ENCODE data around the gene MBOAT2. TPM values are rescaled to one million over a fixed set of nuclear protein-coding genes. Genes with fewer than 3 reads are reported as not detected.

Gene MBOAT2
- total and polyA plus RNA-seq, 2 experiments from 2014 or later: 15.9 to 22.7 TPM

DNA sequence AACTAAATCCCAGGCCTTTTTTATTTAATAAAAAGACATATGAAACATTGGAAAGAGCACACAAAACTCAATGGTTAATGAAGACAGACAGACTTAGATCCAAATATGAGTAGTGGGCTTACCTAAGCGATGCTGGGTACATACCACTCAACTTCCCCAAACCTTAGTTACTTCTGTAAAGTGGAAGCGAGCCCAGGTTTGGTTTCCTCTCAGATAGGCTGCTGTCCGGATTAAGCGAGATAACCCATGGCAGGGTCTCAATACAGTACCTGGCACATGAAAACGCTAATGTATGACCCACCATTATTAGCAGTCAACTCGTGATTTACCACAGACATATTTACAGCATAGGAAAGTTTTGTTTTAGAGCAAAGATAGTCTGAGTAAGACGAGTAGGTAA, 21.6 kb downstream of the MBOAT2 start:
- no peak overlapping the region for H3K4me3 ChIP-seq
- H3K27ac ChIP-seq (ENCODE audit: low read depth): no peak overlapping the region
- H3K27me3 Mint-ChIP-seq (ENCODE audit: insufficient read depth, low read depth, poor library complexity): peaks cover 2% of the 10 kb centered on the region
- H3K4me1 Mint-ChIP-seq: peaks cover 37% of the 10 kb centered on the region
- TF ChIP-seq NANOG (IDR thresholded peaks at IDR 0.05; ENCODE audit: borderline replicate concordance) (no peak), STAT1 (IDR thresholded peaks at IDR 0.05; ENCODE audit: unreplicated experiment) (no peak), EZH2phosphoT487 (IDR thresholded peaks at IDR 0.05; ENCODE audit: unreplicated experiment) (no peak), POLR2AphosphoS5 (IDR thresholded peaks at IDR 0.05; ENCODE audit: low read depth) (no peak), ETS1 (IDR thresholded peaks at IDR 0.05) (no peak), ZNF114 (CRISPR knock-in tag; IDR thresholded peaks at IDR 0.05) (no peak)
- TF ChIP-seq, protein P1, sequence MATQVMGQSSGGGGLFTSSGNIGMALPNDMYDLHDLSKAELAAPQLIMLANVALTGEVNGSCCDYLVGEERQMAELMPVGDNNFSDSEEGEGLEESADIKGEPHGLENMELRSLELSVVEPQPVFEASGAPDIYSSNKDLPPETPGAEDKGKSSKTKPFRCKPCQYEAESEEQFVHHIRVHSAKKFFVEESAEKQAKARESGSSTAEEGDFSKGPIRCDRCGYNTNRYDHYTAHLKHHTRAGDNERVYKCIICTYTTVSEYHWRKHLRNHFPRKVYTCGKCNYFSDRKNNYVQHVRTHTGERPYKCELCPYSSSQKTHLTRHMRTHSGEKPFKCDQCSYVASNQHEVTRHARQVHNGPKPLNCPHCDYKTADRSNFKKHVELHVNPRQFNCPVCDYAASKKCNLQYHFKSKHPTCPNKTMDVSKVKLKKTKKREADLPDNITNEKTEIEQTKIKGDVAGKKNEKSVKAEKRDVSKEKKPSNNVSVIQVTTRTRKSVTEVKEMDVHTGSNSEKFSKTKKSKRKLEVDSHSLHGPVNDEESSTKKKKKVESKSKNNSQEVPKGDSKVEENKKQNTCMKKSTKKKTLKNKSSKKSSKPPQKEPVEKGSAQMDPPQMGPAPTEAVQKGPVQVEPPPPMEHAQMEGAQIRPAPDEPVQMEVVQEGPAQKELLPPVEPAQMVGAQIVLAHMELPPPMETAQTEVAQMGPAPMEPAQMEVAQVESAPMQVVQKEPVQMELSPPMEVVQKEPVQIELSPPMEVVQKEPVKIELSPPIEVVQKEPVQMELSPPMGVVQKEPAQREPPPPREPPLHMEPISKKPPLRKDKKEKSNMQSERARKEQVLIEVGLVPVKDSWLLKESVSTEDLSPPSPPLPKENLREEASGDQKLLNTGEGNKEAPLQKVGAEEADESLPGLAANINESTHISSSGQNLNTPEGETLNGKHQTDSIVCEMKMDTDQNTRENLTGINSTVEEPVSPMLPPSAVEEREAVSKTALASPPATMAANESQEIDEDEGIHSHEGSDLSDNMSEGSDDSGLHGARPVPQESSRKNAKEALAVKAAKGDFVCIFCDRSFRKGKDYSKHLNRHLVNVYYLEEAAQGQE (IDR thresholded peaks at IDR 0.05; ENCODE audit: unreplicated experiment): no peak
- H3K4me1 ChIP-seq (ENCODE audit: insufficient read depth): peaks cover 24% of the 10 kb centered on the region
- no peaks in the 10 kb centered on the region for H3K27me3 ChIP-seq (ENCODE audit: insufficient read depth)
- H3K79me2 ChIP-seq (replicated peaks; ENCODE audit: insufficient read depth): peaks cover 89% of the 10 kb centered on the region
- no peak overlapping the region for H3K27ac Mint-ChIP-seq
- no peak overlapping the region for H3K4me2 ChIP-seq
- no peaks in the 10 kb centered on the region for H3F3A ChIP-seq (replicated peaks; ENCODE audit: low read depth)
- H2AFZ ChIP-seq: no peak overlapping the region
- DNase-seq (ENCODE audit: low spot score): no peak
- H3K4me3 Mint-ChIP-seq: no peak overlapping the region
- no peak for ATAC-seq
- no peaks in the 10 kb centered on the region for H3K36me3 ChIP-seq (ENCODE audit: insufficient read depth)
- H3K9me2 ChIP-seq (ENCODE audit: insufficient read depth): no peaks in the 10 kb centered on the region
- H4K20me1 ChIP-seq (replicated peaks; ENCODE audit: insufficient read depth): peaks cover 6% of the 10 kb centered on the region
- no peaks in the 10 kb centered on the region for H3K9me3 Mint-ChIP-seq
- no peaks in the 10 kb centered on the region for H3K36me3 Mint-ChIP-seq (ENCODE audit: low read depth)

DNA sequence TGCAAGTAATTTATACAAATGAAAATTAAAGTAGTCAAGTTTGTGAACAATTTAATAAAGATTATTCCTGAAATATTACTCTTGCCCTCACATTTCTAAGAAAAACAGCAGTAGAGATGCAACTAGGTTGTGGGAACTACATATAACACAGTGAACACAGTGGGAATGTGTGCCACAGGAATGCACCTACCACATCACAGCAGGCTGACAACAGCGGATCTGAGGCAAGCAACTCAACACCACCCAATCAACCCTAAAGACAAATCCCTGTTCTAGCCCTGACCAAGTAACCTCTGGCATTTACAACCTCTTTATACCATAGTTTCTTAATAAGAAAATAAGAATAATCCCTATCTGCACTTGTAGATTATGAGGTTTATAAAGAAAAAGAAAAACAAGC, 23.4 kb downstream of the MBOAT2 start:
- H3K9me3 Mint-ChIP-seq: no peaks in the 10 kb centered on the region
- H3K27me3 ChIP-seq (ENCODE audit: insufficient read depth): no peaks in the 10 kb centered on the region
- H3K79me2 ChIP-seq (replicated peaks; ENCODE audit: insufficient read depth): peaks cover 93% of the 10 kb centered on the region
- H3K4me2 ChIP-seq: no peak overlapping the region
- no peak overlapping the region for H3K27ac ChIP-seq (ENCODE audit: low read depth)
- no peak overlapping the region for H3K4me3 ChIP-seq
- H3K4me1 Mint-ChIP-seq: peaks cover 30% of the 10 kb centered on the region; the same call in 2 of the 3 replicates
- H3K9me2 ChIP-seq (ENCODE audit: insufficient read depth): no peaks in the 10 kb centered on the region
- DNase-seq (ENCODE audit: low spot score): no peak
- peaks cover 23% of the 10 kb centered on the region for H3K4me1 ChIP-seq (ENCODE audit: insufficient read depth)
- H3K27ac Mint-ChIP-seq: no peak overlapping the region
- no peaks in the 10 kb centered on the region for H3K36me3 Mint-ChIP-seq (ENCODE audit: low read depth)
- peak; percentile 55 for ATAC-seq
- no peak overlapping the region for H3K4me3 Mint-ChIP-seq
- H3F3A ChIP-seq (replicated peaks; ENCODE audit: low read depth): no peaks in the 10 kb centered on the region
- H3K27me3 Mint-ChIP-seq (ENCODE audit: insufficient read depth, low read depth, poor library complexity): peaks cover 2% of the 10 kb centered on the region
- TF ChIP-seq POLR2AphosphoS5 (IDR thresholded peaks at IDR 0.05; ENCODE audit: low read depth) (no peak), JUNB (IDR thresholded peaks at IDR 0.05; ENCODE audit: unreplicated experiment) (no peak), CREB1 (CRISPR knock-in tag; IDR thresholded peaks at IDR 0.05; ENCODE audit: low read depth) (no peak), EZH2phosphoT487 (IDR thresholded peaks at IDR 0.05; ENCODE audit: unreplicated experiment) (no peak), ZNF114 (CRISPR knock-in tag; IDR thresholded peaks at IDR 0.05) (no peak), CTCF (conservative IDR thresholded peaks at IDR 0.05; ENCODE audit: low read depth in 2 of 2) (no peak), ZNF331 (CRISPR knock-in tag; IDR thresholded peaks at IDR 0.05; ENCODE audit: low read depth) (no peak), NANOG (IDR thresholded peaks at IDR 0.05; ENCODE audit: borderline replicate concordance) (no peak), STAT1 (IDR thresholded peaks at IDR 0.05; ENCODE audit: unreplicated experiment) (no peak)
- no peaks in the 10 kb centered on the region for H3K36me3 ChIP-seq (ENCODE audit: insufficient read depth)
- H2AFZ ChIP-seq: no peak overlapping the region
- H4K20me1 ChIP-seq (replicated peaks; ENCODE audit: insufficient read depth): peaks cover 12% of the 10 kb centered on the region

Data from GM23338 (cell line).